Upper lobe of left lung (tissue), 4 donors: ENCODE measurements around the gene MAVS.

Source experiments
- CTCF ChIP-seq, 6 experiments: fragments of 450-650 bp in 4 of 6; fragments of 200-600 bp in 2 of 6; sonication (generic) in 2 of 6; IDR thresholded peaks; one replicate each; pipeline ENCODE4 v1.5.1; 2016 to 2019; ENCODE audit warnings: antibody characterized with exemption in 6 of 6
- POLR2A ChIP-seq, 4 donors: fragments of 450-650 bp; IDR thresholded peaks; one replicate each; pipeline ENCODE4 v1.5.1; 2016 to 2017; ENCODE audit warnings: antibody characterized with exemption in 4 of 4, mild to moderate bottlenecking in 2 of 4

GRCh38 chr20:3847429-3847940 lies 851 bp downstream of the MAVS start:
- no peak for TF ChIP-seq CTCF (IDR thresholded peaks at IDR 0.05)
- TF ChIP-seq POLR2A (IDR thresholded peaks at IDR 0.05), result no peak
